ENCODE data around the gene FOXG1. TPM values are rescaled to one million over a fixed set of nuclear protein-coding genes. Genes with fewer than 3 reads are reported as not detected.

Gene FOXG1
- total RNA-seq, 1 donor from 2014 or later, result not detected

DNA sequence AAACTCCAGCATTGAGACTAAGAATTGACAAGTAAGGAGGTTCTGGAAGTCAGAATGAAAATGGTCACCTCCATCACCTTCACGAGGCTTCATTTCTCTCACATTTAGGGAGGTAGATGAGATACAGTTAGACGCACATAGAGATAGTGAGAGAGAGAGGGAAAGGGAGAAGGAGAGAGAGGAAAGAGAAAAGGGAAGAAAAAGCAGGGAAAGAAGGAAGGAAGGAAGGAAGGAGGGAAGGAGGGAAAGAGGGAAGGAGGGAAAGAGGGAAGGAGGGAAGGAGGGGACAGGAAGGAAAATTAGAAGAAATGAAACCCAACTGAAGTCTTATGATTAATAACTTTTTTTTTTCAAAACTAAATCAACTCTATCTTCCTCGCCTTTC is 10.7 kb upstream of the FOXG1 start:
- TF ChIP-seq, protein P1, sequence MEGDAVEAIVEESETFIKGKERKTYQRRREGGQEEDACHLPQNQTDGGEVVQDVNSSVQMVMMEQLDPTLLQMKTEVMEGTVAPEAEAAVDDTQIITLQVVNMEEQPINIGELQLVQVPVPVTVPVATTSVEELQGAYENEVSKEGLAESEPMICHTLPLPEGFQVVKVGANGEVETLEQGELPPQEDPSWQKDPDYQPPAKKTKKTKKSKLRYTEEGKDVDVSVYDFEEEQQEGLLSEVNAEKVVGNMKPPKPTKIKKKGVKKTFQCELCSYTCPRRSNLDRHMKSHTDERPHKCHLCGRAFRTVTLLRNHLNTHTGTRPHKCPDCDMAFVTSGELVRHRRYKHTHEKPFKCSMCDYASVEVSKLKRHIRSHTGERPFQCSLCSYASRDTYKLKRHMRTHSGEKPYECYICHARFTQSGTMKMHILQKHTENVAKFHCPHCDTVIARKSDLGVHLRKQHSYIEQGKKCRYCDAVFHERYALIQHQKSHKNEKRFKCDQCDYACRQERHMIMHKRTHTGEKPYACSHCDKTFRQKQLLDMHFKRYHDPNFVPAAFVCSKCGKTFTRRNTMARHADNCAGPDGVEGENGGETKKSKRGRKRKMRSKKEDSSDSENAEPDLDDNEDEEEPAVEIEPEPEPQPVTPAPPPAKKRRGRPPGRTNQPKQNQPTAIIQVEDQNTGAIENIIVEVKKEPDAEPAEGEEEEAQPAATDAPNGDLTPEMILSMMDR (IDR thresholded peaks at IDR 0.05), result no peak
- Mint-ChIP-seq H3K9me3 (ENCODE audit: low read depth) (no peaks in the 10 kb centered on the region), H3K27ac (ENCODE audit: unreplicated experiment) (no peak overlapping the region), H3K36me3 (ENCODE audit: low read depth) (no peaks in the 10 kb centered on the region), H3K27me3 (ENCODE audit: low read depth) (peaks cover 74% of the 10 kb centered on the region), H3K4me1 (ENCODE audit: low read depth) (peaks cover 12% of the 10 kb centered on the region), H3K4me3 (ENCODE audit: unreplicated experiment) (no peak overlapping the region)
- DNase-seq (ENCODE audit: low spot score), result no peak

DNA sequence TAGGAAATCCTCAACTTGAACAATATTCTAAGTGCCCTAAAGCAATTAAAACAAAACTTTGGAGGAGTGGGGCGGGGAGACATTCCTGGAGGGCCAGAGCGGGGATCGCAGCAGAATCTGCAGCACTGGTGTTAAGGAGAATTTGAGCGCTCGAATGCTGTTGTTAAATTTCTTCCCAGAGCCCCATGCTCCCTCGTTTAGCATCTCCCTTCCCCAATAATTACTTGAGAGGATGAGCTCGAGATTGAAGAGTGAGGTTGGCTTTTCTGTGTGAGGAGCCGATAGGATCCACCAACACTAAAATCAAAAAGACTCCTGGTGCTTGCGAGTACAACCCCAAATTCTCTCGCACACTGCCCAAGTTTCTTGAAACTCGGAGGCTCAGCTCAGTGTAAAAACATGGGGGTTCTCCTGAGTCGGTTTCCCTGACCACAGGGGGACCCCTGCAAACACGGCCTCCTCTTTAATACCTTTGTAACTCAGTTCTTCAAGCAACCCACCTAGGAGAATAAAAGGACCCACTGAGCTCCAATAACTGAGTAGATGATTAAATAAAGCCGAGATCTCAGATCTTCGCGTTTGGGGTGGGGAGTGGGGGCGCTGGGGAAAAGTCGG is 10.2 kb upstream of the FOXG1 start:
- Mint-ChIP-seq H3K27ac (ENCODE audit: unreplicated experiment) (no peak overlapping the region), H3K27me3 (ENCODE audit: low read depth) (peaks cover 76% of the 10 kb centered on the region), H3K36me3 (ENCODE audit: low read depth) (no peaks in the 10 kb centered on the region), H3K9me3 (ENCODE audit: low read depth) (no peaks in the 10 kb centered on the region), H3K4me1 (ENCODE audit: low read depth) (peaks cover 12% of the 10 kb centered on the region), H3K4me3 (ENCODE audit: unreplicated experiment) (no peak overlapping the region)
- TF ChIP-seq, protein P1 (IDR thresholded peaks at IDR 0.05), result no peak
- no peak for DNase-seq (ENCODE audit: low spot score)

DNA sequence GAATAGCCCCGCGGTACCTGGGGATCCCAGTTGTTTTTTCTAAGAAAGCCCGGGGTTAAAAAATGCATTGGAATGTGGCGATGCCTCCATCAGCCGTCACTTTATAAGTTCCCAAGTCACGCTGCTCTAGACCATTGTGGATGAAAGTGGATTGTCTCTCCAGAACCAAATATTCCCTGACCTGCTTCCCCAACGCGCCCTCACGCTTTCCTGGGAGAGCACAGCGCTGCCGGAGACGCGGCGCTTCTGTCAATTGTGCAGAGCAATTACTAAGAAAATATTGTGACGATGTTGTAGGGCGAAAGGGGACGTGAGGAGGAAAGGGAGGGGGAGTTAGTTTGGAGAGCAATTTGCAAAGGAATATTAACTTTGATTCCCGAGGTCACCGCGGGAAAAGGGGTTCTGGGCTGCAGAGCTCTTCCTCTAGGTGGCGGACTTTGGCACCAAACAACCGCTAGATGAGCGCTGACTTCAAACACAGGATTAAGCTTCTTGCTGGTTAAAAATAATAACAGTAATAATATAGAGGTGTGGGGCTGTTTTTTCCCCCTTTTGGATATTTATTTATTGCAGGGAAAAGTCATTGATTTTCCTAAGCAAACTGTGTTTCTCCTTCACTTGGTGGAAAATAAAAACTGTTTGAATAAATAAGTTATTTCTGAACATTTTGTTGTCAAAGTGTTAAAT is 9.6 kb upstream of the FOXG1 start:
- Mint-ChIP-seq H3K9me3 (ENCODE audit: low read depth) (no peaks in the 10 kb centered on the region), H3K27me3 (ENCODE audit: low read depth) (peaks cover 79% of the 10 kb centered on the region), H3K36me3 (ENCODE audit: low read depth) (no peaks in the 10 kb centered on the region), H3K4me1 (ENCODE audit: low read depth) (peaks cover 12% of the 10 kb centered on the region), H3K27ac (ENCODE audit: unreplicated experiment) (no peak overlapping the region), H3K4me3 (ENCODE audit: unreplicated experiment) (no peak overlapping the region)
- DNase-seq (ENCODE audit: low spot score), result no peak
- TF ChIP-seq, protein P1 (IDR thresholded peaks at IDR 0.05), result peak; percentile 80

DNA sequence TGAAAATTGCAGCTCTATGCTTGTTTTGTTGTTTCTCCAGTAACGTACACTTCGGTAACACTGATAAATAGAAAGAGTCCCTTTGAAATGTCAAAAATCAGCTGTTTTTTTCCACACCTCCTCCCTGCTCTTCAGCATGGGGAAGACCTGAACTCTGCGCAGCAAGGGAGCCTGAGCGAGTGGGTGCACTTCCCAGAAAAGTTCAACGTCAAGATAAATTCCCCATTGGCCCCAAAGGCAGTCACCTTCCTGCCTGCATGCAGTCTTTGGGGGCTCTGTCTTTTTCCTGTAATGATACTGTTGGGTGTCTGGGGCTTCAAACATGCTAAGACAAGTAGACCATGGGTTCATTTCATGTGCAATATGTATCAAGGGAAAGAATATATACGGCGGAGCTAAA is 8.8 kb upstream of the FOXG1 start:
- H3K27me3 Mint-ChIP-seq (ENCODE audit: low read depth), result peaks cover 84% of the 10 kb centered on the region
- H3K4me1 Mint-ChIP-seq (ENCODE audit: low read depth), result peaks cover 12% of the 10 kb centered on the region
- H3K27ac Mint-ChIP-seq (ENCODE audit: unreplicated experiment), result no peak overlapping the region
- H3K4me3 Mint-ChIP-seq (ENCODE audit: unreplicated experiment), result no peak overlapping the region
- DNase-seq (ENCODE audit: low spot score), result no peak
- H3K36me3 Mint-ChIP-seq (ENCODE audit: low read depth), result no peaks in the 10 kb centered on the region
- no peaks in the 10 kb centered on the region for H3K9me3 Mint-ChIP-seq (ENCODE audit: low read depth)
- TF ChIP-seq, protein P1 (IDR thresholded peaks at IDR 0.05), result no peak

DNA sequence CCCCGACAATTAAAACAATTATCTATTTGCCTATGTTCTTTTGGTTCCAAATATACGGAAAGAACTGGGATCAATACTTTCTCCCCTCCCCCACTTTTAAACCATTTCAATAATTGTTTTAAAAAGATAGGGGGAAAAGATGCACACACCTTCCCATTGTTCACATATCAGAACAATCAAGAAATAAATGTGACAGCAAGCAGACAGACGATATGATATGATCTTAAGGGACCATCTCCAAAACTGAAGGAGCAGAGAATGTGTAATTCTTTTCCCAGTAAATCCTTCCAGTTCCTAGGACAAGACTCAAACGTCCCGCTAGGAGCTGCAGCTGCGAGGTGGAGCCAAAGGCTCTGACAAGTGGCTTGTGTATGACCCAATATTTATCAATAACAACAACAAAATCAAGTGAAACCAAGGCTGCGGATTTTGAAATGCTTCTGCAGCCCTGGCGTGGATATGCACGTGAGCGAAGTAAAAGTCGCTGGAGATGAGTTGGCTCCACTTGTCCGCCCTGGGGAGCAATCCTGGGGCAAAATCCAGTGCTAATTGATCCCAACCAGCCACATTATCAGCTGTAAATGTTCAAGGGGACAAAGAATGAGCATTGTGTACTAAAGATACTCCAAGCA is 8.2 kb upstream of the FOXG1 start:
- DNase-seq (ENCODE audit: low spot score), result no peak
- Mint-ChIP-seq H3K27ac (ENCODE audit: unreplicated experiment) (no peak overlapping the region), H3K4me1 (ENCODE audit: low read depth) (peaks cover 12% of the 10 kb centered on the region), H3K36me3 (ENCODE audit: low read depth) (no peaks in the 10 kb centered on the region), H3K27me3 (ENCODE audit: low read depth) (peaks cover 83% of the 10 kb centered on the region), H3K4me3 (ENCODE audit: unreplicated experiment) (no peak overlapping the region), H3K9me3 (ENCODE audit: low read depth) (no peaks in the 10 kb centered on the region)
- TF ChIP-seq, protein P1 (IDR thresholded peaks at IDR 0.05), result no peak

Data from chondrocyte (in vitro differentiated cells).